K562 (cell line): Measurements from ENCODE around the gene TTLL10. TPM values are rescaled to one million over a fixed set of nuclear protein-coding genes. Genes with fewer than 3 reads are reported as not detected.

Source experiments
- ARID3B ChIP-seq: fragments of 250-450 bp; sonication (Bioruptor Pico); IDR thresholded peaks from 2 replicates; pipeline ENCODE4 v1.4.0; 2020; ENCODE audit warnings: borderline replicate concordance
- ATF7 ChIP-seq: fragments of 450-650 bp; IDR thresholded peaks from 2 replicates; pipeline ENCODE4 v1.7.1; 2014; ENCODE audit warnings: mild to moderate bottlenecking, moderate library complexity
- CAMTA2 ChIP-seq: fragments of 250-450 bp; sonication (Bioruptor Pico); conservative IDR thresholded peaks from 2 replicates; pipeline ENCODE4 v1.5.1; 2022
- CC2D1A ChIP-seq: fragments of 450-650 bp; IDR thresholded peaks from 2 replicates; pipeline ENCODE4 v1.6.1; 2017; ENCODE audit warnings: mild to moderate bottlenecking
- GMEB1 ChIP-seq: fragments of 250-450 bp; sonication (Bioruptor Pico); IDR thresholded peaks from 2 replicates; pipeline ENCODE4 v1.4.0; 2020; ENCODE audit warnings: mild to moderate bottlenecking
- GTF2B ChIP-seq: IDR thresholded peaks from 2 replicates; pipeline ENCODE4 v1.6.1; 2011; ENCODE audit not compliant: insufficient read length; ENCODE audit errors: extremely low read depth
- HDGF ChIP-seq: fragments of 450-650 bp; IDR thresholded peaks from 2 replicates; pipeline ENCODE4 v1.6.1; 2016
- HIVEP1 ChIP-seq: fragments of 250-450 bp; sonication (Bioruptor Pico); IDR thresholded peaks from 2 replicates; pipeline ENCODE4 v1.4.0; 2020; ENCODE audit warnings: mild to moderate bottlenecking
- HNRNPH1 ChIP-seq: fragments of 200-400 bp; formaldehyde crosslinking; optimal IDR thresholded peaks from 2 replicates; pipeline ENCODE3; 2017; ENCODE audit warnings: low read depth, mild to moderate bottlenecking, low read length, moderate library complexity
- L3MBTL2 ChIP-seq: fragments of 450-650 bp; IDR thresholded peaks from 2 replicates; pipeline ENCODE4 v1.6.1; 2016; ENCODE audit warnings: mild to moderate bottlenecking, moderate library complexity
- MBD2 ChIP-seq: sonication (generic); IDR thresholded peaks from 2 replicates; pipeline ENCODE4 v1.6.1; 2016; ENCODE audit warnings: low read depth, borderline replicate concordance
- PCBP2 ChIP-seq: fragments of 200-400 bp; formaldehyde crosslinking; IDR thresholded peaks from 2 replicates; pipeline ENCODE4 v1.6.1; 2018; ENCODE audit warnings: low read length, low read depth, mild to moderate bottlenecking, moderate library complexity; ENCODE audit not compliant: poor library complexity, severe bottlenecking
- PHF20 ChIP-seq: fragments of 450-650 bp; IDR thresholded peaks from 2 replicates; pipeline ENCODE4 v1.6.1; 2018; ENCODE audit not compliant: partially characterized antibody
- PRMT5 ChIP-seq: sonication (generic); formaldehyde crosslinking; IDR thresholded peaks from 2 replicates; pipeline ENCODE4 v1.5.0; 2020; ENCODE audit warnings: missing genetic modification reagents
- PRPF4 ChIP-seq: fragments of 200-400 bp; formaldehyde crosslinking; IDR thresholded peaks from one replicate; pipeline ENCODE4 v1.6.1; 2017; ENCODE audit warnings: low read length, low read depth, mild to moderate bottlenecking; ENCODE audit not compliant: insufficient read depth, poor library complexity, severe bottlenecking
- SRSF7 ChIP-seq: fragments of 200-400 bp; formaldehyde crosslinking; optimal IDR thresholded peaks from 2 replicates; pipeline ENCODE3; 2017; ENCODE audit warnings: mild to moderate bottlenecking, low read depth, low read length
- THRA ChIP-seq: fragments of 450-650 bp; IDR thresholded peaks from 2 replicates; pipeline ENCODE4 v1.6.1; 2017; ENCODE audit warnings: mild to moderate bottlenecking, moderate library complexity
- ZHX1 ChIP-seq: fragments of 150-350 bp; conservative IDR thresholded peaks from 2 replicates; pipeline ENCODE4 v1.6.1; 2014; ENCODE audit warnings: low read length
- ZNF174 ChIP-seq: fragments of 250-450 bp; sonication (Bioruptor Pico); IDR thresholded peaks from 2 replicates; pipeline ENCODE4 v1.4.0; 2020; ENCODE audit warnings: mild to moderate bottlenecking
- ZNF212 ChIP-seq: fragments of 450-650 bp; formaldehyde crosslinking; IDR thresholded peaks from 2 replicates; pipeline ENCODE4 v1.4.0; 2020; ENCODE audit warnings: mild to moderate bottlenecking
- polyA plus RNA-seq, 8 experiments: library from polyadenylated mRNA; depleted of rRNA in 4 of 8; stranded (reverse) in 5 of 8; unstranded in 3 of 8; fragments of >200 nt; fragmentation: Nextera tagmentation in 2 of 8; fragmentation: Illumina TruSeq in 1 of 8; extraction: Ambion mirVana in 2 of 8; extraction: Trizol in 1 of 8; gene quantifications; 2 replicates each; pipeline versions ENCODE4 v1.2.1 to v1.2.3, GENCODE V29; 2011 to 2014; ENCODE audit warnings: inconsistent platforms in 1 of 8, missing spikeins in 1 of 8
- total RNA-seq, 7 experiments: library from RNA; depleted of rRNA in 6 of 7; stranded (reverse); fragments of >200 nt in 6 of 7; fragmentation: Illumina TruSeq in 2 of 7; extraction: Trizol in 2 of 7; gene quantifications; 2 replicates each; pipeline versions ENCODE4 v1.2.1 to v1.2.3, GENCODE V29; 2011 to 2021; ENCODE audit warnings: low replicate concordance in 1 of 7

Gene TTLL10
- total and polyA plus RNA-seq, 9 of the 15 experiments (the other 6 are each of a cell fraction or from before 2014, with no cell fraction given), result not detected

- TF ChIP-seq ZHX1, result no peak
- no peak for TF ChIP-seq HDGF
- TF ChIP-seq CAMTA2, result peak; percentile 75; the same call in 1 of the 2 replicates
- peak; percentile 63; the same call in 1 of the 2 replicates for TF ChIP-seq HIVEP1
- no peak for TF ChIP-seq PRPF4
- TF ChIP-seq GMEB1 (CRISPR knock-in tag), result peak; percentile 91
- no peak for TF ChIP-seq THRA
- TF ChIP-seq MBD2, result peak; percentile 82
- peak; percentile 49; the same call in 1 of the 2 replicates for TF ChIP-seq ARID3B (CRISPR knock-in tag)
- TF ChIP-seq ZNF174, result no peak
- TF ChIP-seq SRSF7, result no peak
- peak; percentile 81 for TF ChIP-seq L3MBTL2
- no peak for TF ChIP-seq PRMT5 (CRISPR knock-in tag)
- peak; percentile 79 for TF ChIP-seq ATF7
- TF ChIP-seq PHF20, result peak; percentile 61
- TF ChIP-seq CC2D1A, result no peak
- TF ChIP-seq HNRNPH1, result no peak
- TF ChIP-seq GTF2B, result no peak
- TF ChIP-seq PCBP2, result no peak
- TF ChIP-seq ZNF212 (CRISPR knock-in tag), result 0 out of 2 replicates have a peak, but pooled peaks have one; percentile 34
Measured at GRCh38 chr1:1231400-1232207, 57.9 kb downstream of the TTLL10 start, which contains the start of gene SDF4 (continued).
